ENCODE data around the gene FBXL19.

FBXL19 gene

GRCh38 chr16:30969246-30969842 is 46.0 kb downstream of the FBXL19 start:
- DNase-seq, result no peak

- DNase-seq, result no peak
Observed at GRCh38 chr16:30971298-30971697, 47.9 kb downstream of the FBXL19 start.

DNA sequence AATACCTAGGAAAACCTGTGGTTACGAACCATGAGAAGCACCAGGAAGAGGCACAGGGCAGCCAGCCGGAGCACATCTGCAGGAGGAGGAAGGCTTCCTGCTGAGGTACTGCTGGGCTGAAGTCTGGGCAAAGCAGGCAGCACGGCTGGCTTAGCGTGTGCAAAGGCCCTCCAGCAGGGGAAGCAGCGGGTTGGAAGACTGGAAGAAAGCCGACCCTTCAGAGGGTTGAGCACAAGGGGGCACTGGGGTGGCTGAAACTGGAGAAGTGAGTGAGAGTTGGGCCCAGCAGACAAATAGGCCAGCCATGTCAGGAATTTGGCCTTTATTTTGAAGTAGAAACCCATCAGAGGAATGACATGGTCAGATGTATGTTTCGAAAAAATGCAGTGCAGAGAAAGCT is 49.5 kb downstream of the FBXL19 start:
- DNase-seq, result no peak

DNA sequence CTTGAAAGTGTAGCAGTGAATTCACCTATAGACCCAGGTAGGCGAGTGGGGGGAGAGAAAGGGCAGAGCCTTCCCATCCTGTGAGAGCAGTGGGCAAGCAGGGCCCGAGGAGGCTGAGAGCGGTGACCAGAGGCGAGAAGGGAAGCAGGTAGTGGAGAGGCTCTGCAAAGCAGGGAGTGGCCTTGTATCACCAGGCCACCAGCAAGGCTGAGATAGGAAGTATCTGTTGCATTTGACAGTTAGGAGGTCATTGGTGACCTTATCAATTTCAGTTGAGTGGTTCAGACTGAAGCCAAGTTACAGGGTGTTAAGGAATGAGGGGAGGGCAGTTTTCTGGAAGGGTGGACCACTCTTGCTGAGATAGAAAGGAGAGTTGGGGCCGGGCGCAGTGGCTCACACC is 51.0 kb downstream of the FBXL19 start:
- DNase-seq, result no peak

DNA sequence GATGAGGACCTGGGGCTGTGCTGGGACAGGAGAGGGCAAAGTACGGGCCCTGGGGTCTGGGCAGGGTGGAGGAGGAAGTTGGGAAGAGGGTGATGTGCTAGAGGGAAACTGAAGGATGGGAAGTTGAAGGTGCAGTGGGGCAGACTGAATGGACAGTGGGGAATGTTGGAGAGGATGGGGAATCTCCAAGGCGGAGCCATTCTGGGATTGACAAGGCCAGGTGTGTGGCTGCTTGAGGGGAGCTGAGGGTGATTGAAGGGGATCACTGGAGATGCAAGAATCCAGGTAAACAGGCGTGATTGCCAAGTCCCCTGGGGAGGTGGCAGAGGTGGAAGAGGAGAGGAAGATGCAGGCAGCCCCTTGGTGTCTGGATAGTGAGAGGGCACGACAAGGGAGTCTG is 53.1 kb downstream of the FBXL19 start:
- DNase-seq, result no peak

DNA sequence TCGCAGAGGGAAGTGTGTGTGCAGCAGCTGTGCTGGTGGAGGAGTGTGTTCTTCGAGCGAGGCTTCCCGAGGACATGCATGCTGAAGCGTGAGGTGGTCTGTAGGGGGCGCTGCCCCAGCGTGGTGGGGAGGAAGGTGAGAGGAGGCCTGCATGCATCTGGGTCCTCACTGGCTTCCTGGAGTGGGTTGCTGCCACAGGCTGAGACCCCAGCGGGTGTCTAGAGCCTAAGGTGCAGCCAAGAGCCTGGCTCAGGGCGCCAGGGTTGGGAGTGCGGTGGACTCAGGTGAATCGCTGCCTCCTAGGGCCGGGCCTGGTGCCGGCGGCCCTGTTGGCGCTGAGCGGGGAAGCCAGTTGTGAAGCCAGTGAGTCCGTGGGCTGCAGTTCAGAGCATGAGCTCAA is 54.1 kb downstream of the FBXL19 start:
- no peak for DNase-seq

DNA sequence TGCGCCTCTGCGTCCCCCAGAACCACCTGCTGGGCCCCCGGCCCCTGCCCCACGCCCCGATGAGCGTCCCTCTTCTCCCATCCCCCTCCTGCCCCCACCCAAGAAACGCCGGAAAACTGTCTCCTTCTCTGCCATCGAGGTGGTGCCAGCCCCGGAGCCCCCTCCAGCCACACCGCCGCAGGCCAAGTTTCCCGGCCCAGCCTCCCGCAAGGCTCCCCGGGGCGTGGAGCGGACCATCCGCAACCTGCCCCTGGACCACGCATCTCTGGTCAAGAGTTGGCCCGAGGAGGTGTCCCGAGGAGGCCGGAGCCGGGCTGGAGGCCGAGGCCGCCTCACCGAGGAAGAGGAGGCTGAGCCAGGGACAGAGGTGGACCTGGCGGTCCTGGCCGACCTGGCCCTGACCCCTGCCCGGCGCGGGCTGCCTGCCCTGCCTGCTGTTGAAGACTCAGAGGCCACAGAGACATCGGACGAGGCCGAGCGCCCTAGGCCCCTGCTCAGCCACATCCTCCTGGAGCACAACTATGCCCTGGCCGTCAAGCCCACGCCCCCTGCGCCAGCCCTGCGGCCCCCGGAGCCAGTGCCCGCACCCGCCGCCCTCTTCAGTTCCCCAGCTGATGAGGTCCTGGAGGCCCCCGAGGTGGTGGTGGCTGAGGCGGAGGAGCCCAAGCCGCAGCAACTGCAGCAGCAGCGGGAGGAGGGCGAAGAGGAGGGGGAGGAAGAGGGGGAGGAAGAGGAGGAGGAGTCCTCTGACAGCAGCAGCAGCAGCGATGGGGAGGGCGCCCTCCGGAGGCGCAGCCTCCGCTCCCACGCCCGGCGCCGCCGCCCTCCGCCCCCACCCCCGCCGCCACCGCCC is 56.0 kb downstream of the FBXL19 start:
- DNase-seq, result no peak

- no peak for DNase-seq
Observed at GRCh38 chr16:30980023-30980371, 56.6 kb downstream of the FBXL19 start.

- DNase-seq, result no peak
Observed at GRCh38 chr16:30980434-30980833, 57.1 kb downstream of the FBXL19 start.

DNA sequence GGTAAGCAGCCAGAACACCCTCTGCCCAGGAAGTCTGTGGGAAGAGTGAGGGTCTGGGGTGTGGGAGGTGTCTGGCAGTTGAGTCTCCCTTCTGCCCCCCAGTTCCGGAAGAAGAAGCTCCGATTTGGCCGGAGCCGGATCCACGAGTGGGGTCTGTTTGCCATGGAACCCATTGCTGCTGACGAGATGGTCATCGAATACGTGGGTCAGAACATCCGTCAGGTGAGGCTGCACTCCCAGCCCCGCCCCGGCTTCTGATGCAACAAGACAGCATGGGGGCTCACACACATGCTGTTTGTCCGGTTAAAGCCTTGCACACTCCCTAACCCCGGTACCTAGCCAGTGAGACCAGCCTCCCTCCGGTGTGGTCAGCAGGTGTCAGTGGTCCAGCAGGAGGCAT is 57.6 kb downstream of the FBXL19 start:
- no peak for DNase-seq

DNA sequence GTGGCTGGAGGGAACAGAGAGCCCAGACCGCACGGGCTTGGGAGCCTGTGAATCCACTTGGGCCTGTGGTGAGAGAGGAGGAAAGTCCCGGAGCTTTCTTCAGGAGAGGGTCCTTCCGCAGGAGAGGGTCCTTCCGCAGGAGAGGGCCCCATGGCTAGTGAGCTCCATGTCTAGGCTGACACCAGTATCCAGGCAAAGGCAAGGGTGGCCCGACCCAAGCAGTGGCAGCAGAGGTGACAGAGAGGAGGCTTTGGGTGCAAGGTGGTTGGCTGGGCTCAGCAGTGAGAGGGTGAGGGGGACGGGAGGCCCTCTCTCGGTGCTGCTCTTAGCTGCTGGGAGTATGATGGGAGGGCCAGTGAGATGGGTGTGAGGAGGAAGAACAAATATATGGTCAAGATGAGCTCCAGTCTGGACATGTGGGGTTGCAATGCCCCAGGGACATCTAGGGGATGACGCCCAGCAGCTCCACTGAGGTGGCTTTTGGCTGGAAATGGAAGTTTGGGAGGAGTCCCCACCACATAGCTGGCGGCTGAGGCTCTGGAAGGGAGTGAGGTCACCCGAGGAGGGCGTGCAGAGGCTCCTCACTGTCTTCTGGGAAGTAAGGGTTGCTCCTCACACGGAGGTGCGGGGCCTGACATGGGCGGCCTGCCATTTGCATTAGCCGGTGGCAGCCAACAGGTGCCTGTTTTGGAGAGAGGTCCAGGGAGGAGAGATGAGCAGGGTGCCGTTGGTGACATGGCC is 59.3 kb downstream of the FBXL19 start:
- no peak for DNase-seq

DNA sequence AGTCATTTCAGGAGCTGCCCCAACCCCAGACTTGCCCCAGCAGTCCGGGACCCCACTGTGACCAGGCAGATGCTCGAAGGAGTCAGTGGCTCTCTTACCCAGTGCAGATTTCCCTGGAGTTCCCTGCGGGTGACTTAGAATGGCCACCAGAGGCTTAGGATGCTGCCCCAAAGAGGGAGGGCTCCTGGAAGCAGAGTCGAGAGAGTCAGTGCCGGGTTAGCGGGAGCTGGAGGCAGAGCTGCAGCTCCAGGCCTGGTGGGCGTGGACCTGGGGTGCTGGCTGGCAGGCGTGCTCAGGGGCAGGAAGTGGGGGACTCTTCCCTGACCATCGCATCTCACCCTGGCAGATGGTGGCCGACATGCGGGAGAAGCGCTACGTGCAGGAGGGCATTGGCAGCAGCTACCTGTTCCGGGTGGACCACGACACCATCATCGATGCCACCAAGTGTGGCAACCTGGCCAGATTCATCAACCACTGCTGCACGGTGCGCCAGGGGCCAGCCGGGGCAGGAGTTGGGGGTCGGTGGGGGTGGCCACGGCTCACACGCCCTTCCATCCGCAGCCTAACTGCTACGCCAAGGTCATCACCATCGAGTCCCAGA is 60.0 kb downstream of the FBXL19 start:
- no peak for DNase-seq

GRCh38 chr16:30983898-30984610 is 60.7 kb downstream of the FBXL19 start:
- DNase-seq, result no peak

GRCh38 chr16:30984669-30985400 is 61.5 kb downstream of the FBXL19 start, which contains the start of gene HSD3B7:
HSD3B7 (plus strand) TSS chr16:30985207; CDS start chr16:30985659, 452 bp downstream.
- DNase-seq, result no peak

GRCh38 chr16:30985401-30986128 is 62.2 kb downstream of the FBXL19 start:
- no peak for DNase-seq

- DNase-seq, result no peak
Observed at GRCh38 chr16:30986129-30986991, 63.0 kb downstream of the FBXL19 start.

DNA sequence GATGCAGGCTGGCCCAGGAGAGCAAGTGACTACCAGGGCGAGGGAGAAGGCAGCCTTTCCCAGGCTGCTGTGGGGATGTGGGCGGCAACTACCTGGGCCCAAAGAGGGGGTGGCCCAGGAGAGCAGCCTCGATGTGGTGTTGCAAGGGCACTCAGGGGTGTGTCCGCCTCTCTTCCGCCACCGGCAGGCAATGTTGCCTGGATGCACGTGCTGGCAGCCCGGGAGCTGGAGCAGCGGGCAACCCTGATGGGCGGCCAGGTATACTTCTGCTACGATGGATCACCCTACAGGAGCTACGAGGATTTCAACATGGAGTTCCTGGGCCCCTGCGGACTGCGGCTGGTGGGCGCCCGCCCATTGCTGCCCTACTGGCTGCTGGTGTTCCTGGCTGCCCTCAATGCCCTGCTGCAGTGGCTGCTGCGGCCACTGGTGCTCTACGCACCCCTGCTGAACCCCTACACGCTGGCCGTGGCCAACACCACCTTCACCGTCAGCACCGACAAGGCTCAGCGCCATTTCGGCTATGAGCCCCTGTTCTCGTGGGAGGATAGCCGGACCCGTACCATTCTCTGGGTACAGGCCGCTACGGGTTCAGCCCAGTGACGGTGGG is 64.3 kb downstream of the FBXL19 start:
- DNase-seq, result no peak

GRCh38 chr16:30989469-30990047 is 66.2 kb downstream of the FBXL19 start:
- DNase-seq, result no peak

DNA sequence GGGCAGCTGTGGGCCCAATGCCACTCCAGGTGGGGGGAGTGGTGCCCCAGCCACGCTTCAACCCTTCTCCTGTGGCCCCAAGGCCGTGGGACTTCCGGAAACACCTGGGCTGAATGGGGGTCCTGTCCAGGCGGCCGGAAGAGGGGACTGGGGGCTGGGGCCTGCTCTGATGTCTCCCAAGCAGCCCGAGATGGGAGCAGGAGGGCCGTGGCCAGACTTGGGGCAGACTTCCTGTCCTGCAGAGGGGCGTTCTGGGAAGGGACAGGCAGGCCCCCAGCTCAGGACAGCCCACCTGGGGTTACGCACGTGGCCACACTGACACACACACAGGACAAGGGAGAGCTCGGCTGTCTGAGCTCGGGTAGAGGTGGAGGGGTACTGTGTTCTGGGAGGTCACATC is 66.7 kb downstream of the FBXL19 start:
- no peak for DNase-seq

DNA sequence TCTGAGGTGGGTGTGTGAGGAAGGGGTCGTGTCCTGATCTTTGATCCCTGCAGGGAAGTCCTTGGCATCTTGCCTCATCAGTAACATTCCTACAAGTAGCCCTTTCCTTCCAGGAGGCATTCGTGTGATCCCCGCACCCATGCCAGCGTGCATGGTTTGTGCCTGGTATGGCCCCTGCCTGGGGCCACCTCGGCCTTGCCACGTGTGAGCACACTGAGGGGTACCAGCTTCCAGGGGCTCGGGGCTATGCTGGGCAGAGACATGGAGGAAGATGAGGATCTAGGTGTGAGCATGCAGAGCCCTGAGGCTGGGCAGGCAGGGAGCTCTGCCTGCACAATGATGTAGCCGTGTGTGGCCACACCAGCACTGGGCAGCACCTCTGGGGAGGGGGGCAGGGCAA is 67.7 kb downstream of the FBXL19 start:
- no peak for DNase-seq

All from SIG-M5 (cell line).